Muscle of back (tissue), 13 donors: ENCODE measurements around the gene TMEM191B. TPM values are rescaled to one million over a fixed set of nuclear protein-coding genes. Genes with fewer than 3 reads are reported as not detected.
A peak's percentile ranks its signal among the peaks of the same experiment; 100 is the strongest.
"Not testable (repeated sequence)": the region's sequence is repeated elsewhere in the genome, so short reads cannot be mapped to it uniquely, and the experiment has no call there.

Experiments
- DNase-seq, 3 donors: peaks; one replicate each; pipeline versions ENCODE4 v3.0.0 to v3.0.0-alpha.2; 2013
- long read RNA-seq, 9 donors: transcript quantifications; one replicate each; lab custom pipeline, GENCODE V29; 2026
- polyA plus RNA-seq, 10 donors: library from polyadenylated mRNA; unstranded; fragments of 120-200 nt; gene quantifications; one replicate each; pipeline ENCODE4 v1.2.1, GENCODE V29; 2013; ENCODE audit not compliant: insufficient read length in 10 of 10

TMEM191B gene
- 1 to 10 TPM in 3 of 10 donors, not detected in 7; 1.1 TPM for polyA plus RNA-seq
- long read RNA-seq, donor 1, result 0 reads
- long read RNA-seq, donor 2, result 0 reads
- long read RNA-seq, donor 3, result 0 reads
- long read RNA-seq, donor 4, result 0 reads
- long read RNA-seq, donor 5, result 0 reads
- long read RNA-seq, donor 6, result 0 reads
- long read RNA-seq, donor 7, result 0 reads
- long read RNA-seq, donor 8, result 0 reads
- long read RNA-seq, donor 9, result 0 reads

DNA sequence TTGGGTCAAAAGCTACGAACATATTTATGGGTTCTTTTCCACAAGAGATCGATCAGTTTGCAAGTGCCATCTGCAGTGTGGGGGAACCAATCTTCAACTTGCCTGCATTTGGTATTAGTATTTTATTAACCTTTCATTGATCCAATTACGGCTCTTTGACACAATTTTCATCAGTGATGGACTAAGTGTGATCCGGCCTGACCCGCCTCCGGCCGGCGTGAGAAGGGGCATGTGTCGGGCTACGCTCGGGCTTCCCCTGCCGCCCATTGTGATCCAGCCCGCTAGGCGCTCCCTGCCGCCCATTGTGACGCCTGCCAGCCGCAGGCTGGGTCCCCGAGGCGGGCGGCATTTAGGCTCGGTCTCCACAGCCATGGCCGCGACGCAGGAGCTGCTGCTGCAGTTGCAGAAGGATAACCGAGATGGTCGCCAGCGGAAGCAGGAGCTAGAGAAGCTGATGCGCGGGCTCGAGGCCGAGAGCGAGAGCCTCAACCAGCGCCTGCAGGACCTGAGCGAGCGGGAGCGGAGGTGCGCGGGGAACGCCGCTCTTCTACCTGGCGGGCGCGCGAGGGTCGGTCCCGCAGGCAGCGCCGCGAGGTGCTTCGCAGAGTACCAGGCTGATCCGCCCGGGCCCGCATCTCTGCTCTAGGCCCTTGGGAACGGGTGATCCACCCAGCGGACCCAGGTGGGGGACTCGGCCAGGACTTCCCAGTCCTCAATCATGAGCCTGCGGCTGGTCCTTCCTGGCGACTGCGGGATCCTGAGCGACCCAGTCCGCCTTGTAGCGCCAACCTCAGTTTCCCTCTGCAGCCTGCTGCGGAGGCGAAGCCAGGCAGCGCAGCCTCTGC, at the start of gene TMEM191B:
TSS of gene TMEM191B (plus strand) at position 51 of the 845 bp plus-strand sequence. CDS start at position 230, 179 bp downstream.
- not testable (repeated sequence) for DNase-seq

DNA sequence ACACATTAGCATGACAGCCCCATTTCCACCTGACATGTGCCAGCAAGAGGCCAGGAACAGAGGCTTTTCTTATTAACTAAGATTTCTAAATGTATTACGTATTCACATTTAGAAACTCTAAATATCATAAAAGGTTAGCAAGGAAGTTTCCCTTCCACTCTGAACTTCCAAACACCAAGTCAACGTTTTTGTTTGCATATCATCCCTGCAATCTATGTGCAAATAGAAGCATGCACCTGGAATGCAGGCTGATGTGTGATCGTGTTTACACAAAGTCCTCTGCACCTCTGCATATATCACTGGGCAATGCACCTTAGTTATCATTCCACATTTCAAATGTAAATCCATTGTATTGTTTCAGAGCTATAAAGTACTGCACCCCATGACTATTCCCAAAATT, 31.4 kb upstream of the TMEM191B start:
- DNase-seq, result not testable (repeated sequence)

DNA sequence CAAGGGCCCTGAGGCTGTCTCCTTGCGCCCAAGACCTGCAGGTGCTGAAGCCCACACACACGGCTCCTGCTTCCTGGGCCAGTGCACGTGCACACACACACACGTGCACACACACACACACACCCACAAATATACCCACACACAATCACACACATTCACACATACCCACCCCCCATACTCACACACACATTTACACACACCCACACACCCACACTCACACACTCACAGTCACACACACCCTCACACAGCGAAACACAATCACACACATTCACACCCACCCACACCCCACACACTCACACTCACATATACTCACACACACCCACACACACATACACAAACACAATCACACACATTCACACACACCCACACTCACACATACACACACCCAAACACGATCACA, 16.3 kb upstream of the TMEM191B start:
- peak in 1 of 3 donors; percentile 0 for DNase-seq

DNA sequence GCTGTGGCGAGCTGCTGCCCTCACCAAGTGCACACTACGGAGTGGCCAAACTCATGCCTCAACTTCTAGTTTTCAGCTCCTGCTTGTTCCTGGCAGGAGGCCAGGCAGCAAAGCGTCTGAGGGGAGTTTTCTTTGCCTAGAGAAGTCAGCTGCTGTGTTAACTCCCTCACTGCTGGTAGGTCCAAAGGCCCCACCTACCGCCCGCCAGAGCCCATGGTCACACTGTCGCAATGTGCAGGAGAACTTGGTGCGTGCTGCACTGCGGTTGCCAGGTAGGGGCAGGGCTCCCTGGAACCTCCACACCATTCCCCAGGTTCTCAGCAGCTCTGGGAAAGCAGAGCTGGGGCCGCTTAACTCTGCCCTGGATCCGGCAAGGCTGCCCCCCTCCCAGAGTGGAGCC, 15.2 kb upstream of the TMEM191B start:
- not testable (repeated sequence) for DNase-seq

DNA sequence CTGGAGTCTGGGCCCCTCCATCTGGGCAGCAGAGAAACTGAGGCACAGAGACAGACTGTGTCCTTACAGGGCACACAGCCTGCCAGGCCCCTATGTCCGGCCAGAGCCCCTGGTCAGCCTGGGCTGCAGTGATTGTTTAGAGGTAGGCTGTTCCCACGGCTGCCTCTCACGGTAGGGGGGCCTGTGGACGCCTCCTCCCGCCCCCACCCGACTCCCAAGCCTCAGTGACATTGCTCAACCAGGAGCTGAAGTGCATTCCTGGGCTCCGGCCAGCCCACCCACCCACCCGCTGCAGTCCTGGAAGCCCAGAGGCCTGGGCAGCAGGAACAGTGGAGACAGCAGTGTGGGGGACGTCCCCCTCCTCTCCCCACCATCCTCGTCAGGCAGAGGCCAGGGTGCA, 14.1 kb upstream of the TMEM191B start:
- DNase-seq, result not testable (repeated sequence)

DNA sequence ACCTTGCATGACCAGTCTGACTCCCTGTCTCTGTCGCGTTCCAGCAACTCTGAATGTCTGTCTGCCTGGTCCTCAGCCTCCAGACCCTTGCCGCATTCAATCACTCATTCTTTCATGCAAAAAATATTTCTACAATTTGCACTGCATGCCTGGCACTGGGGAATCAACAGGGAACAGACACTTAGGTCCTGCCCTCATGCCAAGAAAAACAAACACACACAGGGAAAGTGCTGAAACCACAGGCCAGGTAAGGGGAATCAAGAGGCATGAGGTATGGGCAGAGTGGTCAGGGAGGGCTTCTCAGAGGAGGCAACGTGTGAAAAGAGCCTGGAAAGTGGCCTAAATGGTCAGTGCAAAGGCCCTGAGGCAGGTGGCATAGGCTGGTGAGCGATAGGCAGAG, 9.5 kb upstream of the TMEM191B start, which contains the start of gene GGTLC3:
TSS of gene GGTLC3 (minus strand) at position 101 of the 400 bp plus-strand sequence. CDS start 264 bp downstream, outside the sequence.
- DNase-seq, result not testable (repeated sequence)

DNA sequence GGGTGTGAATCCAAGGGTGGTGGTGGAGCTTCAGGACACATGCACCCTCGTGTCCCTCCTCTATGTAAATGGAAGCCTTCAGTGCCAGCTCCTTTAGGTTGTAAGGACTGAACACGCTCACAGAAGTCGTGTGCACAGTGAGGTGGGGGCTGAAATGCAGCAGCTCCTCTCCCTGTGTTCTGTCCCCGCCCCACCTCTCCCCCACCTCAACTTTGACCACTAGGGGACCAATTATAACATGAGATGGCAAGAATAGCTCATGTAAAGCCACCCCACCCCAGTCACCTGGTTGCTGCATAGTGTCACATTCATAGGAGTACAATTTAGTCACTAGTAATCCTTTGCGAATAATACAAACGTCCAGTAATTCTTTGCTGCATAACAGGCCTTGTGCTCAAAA, 4.8 kb upstream of the TMEM191B start:
- DNase-seq, result not testable (repeated sequence)

DNA sequence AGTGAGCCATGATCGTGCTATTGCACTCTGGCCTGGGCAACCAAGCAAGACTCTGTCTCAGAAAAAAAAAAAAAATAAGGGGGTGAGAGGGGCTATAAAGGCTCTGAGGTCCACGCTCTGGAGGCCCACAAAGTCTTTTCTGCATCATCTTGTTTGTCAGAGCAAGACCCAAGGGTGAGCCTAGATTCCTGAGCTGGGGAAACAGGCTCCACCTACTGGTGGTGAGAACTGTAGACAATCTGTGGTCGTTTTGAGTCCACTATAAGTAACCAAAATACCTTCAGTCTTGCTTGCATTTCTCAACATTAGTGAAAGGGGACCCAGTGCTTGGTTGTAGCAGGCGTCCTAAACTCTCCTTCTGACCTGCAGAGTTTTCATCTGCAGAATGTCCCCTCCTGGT, 4.3 kb upstream of the TMEM191B start:
- DNase-seq, result not testable (repeated sequence)

DNA sequence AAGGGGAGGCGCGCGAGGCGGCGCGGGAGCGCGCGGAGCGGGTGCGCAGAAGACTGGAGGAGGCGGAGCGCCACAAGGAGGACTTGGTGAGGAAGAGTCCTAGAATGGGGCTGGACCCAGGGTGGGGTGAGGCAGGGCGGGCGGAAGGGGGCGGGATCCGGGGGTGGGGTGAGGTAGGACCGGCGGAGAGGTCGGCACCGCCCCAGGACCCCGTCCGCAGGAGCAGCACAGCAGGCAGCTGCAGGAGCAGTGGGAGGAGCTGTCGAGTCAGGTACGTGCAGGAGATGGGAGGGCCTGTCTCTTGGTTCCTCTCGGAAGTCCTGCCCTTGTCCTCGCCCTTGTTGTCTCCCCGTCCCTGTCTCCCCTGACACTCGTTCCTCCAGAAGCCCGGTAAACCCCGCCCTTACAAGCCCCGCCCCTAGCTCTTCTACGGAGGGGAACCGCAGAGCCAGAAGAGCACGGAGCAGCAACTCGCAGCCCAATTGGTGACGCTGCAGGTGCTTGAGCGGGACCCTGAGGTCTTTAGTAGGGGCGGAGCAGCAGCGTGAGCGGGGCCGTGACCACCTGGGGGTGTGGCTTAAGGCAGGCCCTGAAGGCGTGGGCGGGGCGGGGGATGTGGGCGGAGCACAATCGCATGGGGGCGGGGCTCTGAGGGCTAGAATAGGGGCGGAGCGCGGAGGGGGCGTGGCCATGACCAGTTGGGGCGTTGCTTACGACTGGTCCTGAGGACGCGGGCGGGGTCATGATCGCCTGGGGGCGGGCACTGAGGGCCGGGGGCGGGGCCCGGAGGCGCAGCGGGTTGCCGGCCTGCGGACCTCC, 1.2 kb downstream of the TMEM191B start:
- DNase-seq, result peak in 2 of 3 donors; percentile 8 to 9

DNA sequence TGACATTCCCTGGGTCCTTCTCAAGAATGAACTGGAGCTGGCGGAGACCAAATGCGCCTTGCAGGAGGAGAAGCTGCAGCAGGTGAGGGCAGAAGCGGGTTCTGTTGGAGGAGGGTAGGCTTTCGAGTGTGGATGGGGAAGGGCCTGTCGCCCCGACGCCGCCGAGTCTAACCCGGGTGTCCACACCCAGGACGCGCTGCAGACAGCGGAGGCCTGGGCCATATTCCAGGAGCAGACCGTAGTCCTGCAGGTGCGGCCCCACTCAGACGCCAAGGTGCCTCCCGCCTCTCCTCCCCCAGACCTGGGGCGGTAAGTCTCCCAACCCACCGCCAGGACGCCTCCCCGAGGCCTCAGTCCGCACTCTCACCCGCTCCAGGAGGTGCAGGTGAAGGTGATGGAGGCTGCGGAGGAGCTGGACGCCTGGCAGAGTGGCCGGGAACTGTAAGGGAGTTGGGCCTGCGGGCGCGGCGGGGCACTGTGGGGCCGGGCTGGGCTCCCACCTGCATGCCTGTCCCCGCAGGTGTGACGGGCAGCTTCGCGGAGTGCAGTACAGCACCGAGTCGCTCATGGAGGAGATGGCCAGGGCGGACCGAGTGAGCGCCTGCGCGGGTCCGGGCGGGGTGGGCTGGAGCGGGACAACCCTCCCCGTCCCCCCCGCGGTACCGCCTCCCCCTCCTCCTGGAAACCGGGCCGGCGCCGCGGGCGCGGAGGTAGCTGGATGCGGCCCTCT, 2.0 kb downstream of the TMEM191B start:
- DNase-seq, result not testable (repeated sequence)

DNA sequence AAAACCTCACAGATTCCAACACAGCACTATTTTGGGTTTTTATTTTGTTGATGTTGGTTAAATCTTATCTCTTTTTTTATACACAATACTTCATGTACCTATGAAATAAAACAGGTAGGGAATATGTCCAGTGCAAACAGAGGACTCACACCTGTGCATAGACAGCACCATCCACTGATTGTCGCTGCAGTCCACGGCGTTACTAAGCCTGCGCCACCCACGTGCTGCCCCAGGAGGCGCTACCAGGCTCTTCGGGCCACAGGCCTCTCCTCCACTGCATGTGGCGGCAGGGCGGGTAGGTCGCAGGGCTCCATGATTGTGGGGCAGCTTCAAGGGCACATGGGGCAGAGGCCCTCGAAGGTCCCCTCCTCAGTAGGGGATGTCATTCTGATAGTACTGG, 6.0 kb downstream of the TMEM191B start:
- DNase-seq, result not testable (repeated sequence)

DNA sequence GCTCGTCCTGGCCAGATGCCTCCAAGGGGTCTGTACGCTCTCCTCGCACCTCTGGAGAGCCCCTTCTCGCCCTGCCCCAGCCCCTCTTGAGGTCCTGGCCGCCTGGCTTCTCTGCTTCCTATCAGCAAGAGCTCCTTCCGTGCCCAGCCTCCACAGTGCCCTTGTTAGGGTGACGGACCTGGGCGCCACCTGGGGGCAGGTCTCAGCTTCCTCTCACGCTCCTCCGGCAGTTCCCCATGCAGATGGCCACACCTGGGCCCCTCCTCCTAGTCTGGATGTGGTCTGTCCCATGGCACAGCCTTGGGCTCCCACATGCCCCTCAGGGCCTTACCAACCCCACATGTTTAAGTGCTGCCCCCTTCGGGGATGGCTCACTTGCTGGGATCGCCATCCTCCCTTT, 6.7 kb downstream of the TMEM191B start:
- DNase-seq, result not testable (repeated sequence)

DNA sequence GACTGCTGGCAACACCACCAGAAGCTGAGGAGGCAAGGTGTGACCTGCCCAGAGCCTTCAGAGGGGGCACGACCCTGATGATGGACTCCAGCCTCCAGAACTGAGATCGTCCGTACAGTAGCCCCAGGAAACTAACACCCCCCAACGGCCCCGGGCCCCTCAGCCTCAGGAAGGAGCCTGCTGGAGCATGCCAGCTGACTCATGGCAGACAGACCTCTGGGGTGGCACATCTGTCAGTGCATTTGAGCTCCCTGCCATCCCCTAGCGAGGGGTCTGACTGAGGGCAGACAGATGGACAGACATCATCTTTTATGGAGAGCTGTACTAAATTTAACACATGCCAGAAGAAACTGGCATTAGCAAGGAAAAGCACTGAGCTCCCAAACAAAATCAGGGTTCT, 12.4 kb downstream of the TMEM191B start:
- DNase-seq, result not testable (repeated sequence)

DNA sequence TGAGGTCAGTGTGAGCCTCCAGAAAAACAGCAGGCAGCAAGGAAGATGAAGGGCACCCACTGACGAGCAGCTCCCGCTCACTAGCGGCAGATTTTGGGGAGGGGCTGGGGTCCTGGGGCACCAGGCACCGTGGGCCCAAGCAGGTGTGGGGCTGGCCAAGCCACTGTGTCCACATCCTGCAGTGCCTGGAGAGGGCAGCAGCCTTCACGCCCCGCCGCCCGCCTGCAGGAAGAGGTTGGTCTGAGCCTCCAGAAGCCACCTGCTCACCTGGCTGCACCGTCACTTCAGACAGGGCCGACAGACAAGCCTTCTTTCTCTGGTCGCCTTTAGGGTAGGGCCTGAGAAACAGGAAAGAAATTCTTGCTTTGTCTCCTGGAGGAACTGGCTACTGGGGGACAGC, 15.8 kb downstream of the TMEM191B start:
- not testable (repeated sequence) for DNase-seq

DNA sequence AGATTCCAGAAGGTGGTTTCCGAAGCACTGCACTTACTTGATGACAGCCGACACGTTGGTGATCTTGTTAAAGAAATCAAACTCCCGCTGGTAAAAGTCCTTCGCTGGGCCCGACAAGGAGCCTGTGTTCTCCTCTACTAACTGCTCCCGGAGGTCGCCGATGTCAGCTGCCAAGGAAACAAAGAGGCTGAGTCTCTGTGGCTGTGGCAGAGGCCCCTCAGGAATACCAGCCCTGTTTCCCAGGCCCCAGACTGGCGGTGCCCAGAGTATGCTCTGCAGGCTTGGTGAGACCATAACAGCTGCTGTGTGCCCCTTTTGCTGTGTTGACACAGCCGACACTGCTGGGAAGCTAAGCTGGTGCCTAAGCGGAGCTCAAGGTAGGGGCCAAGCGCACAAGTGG, 17.0 kb downstream of the TMEM191B start:
- not testable (repeated sequence) for DNase-seq

DNA sequence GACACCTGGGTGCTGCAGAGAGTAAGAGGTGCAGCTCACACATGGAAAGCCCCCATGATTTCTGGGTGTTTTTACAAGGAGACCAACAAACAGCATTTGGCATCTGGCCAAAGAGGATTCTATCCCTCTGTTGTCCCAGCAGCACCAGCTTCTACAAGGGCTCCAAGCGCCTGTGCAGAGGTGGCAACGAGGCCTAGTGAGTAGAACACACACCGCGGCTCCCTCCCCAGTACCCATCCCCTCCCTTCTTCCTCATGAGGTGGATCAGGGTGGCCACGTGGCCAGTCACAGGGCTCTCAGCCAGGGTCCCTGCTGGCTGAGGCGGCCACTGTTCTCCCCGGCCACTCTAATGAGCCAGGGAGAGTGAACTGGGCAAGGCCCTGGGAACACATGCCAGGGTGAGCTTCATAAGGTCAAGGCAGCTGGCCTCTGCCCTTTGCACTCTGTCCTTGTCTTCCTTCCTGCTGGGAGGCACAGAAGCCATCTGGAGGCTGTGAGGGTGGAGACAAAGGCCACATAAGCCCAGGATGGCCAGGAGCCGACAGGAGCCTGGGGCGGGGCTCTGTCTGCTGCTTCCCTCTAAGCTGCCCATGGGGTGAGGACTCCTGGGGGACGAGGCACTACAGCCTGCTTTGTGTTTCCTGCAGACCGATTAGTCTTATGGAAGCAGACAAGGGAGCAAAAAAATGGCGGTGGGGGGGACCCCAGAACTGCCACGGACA, 22.0 kb downstream of the TMEM191B start:
- not testable (repeated sequence) for DNase-seq

DNA sequence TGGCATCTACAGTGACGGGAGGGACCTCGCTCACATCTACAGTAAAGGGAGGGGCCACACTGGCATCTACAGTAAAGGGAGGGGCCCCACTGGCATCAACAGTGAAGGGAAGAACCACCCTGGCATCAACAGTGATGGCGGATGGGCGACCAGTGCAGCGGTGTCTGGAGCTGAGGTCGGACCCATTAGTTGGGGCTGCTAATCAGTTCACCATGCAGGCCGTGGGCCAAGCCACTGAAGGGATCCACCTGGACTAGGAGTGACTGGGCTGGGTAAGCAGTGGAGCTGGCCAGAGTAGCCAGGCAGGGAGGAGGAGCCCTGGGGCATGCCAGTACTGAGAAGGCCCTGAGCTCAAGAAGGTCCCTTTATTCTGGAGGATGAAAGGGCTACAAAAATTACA, 23.4 kb downstream of the TMEM191B start:
- DNase-seq, result not testable (repeated sequence)

DNA sequence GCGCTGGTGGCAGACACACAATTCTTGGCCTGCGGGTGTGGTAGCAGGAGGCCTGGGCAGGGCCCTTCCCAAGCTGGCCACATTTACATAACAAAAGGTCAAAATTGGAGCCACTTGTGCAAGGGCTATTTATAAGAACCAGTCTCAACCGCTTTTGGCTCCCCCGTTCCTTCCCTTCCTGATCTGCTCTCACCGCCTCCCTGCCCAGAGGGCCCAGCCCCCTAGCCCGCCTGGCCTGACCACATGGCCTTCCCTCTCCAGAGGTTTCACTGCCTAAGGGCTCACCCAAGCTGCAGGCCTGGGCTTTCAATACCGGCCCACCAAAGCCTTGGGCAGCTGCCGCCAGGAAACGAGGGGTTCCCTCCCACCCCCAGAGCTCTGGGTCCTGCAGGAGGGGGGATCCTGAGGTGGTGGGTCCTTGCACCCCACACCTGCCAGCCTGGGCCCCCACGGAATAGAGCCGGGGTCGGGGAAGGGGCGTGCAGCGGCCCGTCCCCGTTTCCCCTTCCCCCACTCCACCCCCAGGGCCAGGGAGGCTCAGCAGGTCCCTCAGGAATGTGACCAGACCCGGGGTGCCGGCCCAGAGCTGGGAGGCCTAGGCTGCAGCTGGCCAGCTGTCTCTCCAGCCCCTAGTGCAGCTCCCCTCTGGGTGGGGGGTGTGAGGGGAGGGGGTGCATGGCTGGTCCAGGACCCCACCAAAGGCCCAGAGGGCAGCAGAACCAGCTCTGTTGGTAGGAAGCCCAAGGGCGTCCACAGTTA, 25.4 kb downstream of the TMEM191B start:
- DNase-seq, result not testable (repeated sequence)
